Suppressor macrophage treated with lipopolysaccharide for 4 hours (primary cell): ENCODE data around the gene DHX35.

Source experiments
- DNase-seq: peaks from one replicate; pipeline ENCODE4 v3.0.0-alpha.2; 2020

Gene DHX35

DNA sequence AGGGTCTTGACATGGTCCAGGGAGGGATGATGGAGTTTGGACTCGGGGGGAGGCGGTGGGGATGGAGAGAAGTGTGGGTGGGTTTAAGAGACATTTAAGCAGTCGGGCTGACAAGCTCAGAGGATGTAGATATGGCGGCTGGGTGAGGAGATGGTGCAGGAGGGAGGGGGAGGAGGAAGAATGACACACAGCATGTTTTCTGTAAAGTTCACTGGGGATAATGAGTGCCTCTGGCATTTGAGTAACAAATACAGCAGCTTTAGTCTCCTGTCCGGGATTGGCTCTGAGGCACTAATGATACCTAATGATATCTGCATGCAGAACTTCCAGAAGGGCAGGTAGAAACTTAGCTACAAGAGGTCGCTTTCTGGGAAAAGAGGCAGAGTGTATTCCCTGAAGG is 107.8 kb downstream of the DHX35 start:
- DNase-seq = no peak

DNA sequence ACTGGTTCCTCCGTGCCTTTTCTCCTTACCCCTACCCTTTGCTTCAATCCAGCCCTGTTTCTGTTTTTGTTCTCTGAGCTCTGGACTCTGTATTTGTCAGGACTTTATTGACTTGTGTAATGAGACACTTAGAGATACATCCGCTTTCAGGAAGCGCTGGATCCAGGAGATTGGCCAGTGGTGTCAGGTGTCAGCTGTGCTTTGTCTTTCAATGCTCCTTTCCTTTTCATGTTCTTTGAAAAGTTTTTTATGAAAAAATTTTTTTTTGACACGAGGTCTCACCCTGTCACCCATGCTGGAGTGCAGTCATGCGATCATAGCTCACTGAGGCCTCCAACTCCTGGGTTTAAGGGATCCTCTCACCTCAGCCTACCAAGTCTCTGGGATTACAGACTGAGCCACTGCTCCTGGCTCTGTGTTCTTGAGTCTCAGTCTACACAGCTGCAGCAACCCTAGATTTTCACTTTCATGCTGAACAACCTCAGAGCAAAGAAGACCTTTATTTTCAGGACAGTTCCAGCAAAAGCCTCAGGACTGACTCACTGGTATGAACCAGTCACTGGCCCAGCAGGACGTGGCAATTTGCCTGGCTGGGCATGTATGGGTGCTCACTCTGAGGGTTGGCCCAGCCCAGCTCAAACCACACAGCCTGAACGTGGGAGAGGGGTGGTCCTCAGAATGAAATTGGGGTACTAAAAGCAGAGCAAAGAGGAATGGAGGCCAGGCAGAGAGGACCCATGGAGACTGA is 108.5 kb downstream of the DHX35 start:
- DNase-seq = no peak

DNA sequence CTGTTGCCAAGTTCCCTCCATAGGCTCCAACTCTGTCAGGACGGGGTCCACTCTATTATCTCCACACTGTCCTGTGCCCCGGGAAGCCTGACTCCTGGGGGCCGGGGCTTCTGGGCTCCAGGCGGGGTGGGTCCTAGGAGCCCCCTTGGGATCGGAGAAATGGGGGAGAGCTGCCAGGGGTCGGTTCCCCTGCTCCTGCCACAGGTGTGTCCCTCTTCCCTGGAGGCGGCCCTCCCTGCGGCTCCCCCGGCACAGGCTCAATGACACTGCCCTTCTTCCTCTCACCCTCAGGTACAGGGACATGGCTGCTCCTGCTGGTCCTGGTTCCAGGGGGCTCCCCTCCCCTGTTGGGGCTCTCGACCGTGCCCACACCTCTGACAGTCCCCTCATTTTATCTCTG is 110.0 kb downstream of the DHX35 start:
- DNase-seq = no peak

DNA sequence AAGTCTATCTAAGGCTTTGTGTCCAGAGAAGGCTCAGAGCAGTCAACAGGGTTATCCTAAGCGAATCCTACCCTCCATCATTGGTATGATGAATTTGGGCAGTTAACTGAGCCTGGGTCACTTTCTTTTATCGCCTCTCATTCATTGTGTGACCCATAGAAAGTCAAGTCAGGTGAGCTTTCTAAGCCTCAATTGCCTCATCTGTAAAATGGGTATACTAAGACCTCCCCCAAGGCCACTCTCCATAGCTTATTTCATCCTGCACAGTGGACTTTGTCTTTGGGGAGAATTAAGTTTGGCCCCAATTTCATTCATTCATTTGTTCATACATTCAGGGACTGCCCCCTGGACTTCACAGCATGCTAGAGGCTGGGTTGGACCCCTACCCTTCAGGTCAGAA is 110.5 kb downstream of the DHX35 start:
- DNase-seq = no peak

DNA sequence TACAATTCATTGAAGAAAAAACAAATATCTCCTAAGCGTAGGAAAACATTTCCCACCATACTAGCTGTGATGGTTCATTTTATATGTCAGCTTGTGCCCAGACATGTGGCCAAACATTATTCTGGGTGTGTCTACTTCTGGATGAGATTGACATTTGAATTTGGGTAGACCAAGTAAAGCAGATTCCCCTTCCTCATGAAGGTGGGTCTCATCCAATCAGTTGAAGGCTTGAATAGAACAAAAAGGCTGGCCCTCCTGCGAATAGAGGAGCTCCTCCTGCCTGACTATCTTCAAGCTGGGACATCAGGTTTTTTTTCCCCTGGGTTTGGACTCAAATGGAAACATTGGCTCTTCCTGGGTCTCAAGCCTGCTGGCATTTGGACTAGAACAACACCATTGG is 113.6 kb downstream of the DHX35 start:
- no peak for DNase-seq

DNA sequence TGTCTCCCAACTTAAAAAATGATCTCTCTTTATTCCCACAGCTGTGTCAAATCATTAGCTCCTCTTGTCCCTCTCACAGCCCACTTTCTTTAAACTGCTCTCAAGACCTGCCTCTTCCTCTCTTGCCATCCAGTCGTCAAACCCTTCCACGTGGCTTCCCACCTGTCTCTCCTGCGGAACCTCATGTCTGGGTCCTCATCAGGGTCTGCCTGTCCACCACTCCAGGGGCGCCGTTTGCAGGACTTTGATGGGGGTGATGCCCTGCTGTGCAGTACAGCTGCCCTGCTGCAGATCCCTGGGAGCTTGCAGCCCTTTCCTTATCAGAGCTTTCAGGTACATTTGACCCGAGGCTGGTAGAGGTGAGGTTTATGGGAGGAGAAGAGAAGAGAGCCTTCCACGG is 114.8 kb downstream of the DHX35 start:
- DNase-seq = no peak

DNA sequence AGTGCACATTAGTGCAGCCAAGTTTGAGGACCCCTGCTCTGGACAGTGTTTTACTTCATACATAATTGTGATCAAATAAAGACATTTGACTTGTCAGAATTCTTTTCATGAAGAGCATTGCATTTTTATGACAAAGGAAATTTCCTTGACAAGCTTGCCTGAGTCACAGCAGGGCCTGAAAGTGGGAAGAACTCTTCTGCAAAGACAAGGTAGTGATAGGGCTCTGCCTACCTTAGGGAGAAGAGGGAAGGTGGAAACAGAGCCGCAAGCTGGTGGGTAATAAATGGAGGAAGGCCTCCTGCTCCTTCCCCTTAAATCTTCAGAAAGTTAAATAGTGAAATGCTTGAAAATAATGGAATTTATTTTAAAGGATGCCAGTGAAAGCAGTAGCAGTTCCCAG is 118.2 kb downstream of the DHX35 start:
- no peak for DNase-seq

DNA sequence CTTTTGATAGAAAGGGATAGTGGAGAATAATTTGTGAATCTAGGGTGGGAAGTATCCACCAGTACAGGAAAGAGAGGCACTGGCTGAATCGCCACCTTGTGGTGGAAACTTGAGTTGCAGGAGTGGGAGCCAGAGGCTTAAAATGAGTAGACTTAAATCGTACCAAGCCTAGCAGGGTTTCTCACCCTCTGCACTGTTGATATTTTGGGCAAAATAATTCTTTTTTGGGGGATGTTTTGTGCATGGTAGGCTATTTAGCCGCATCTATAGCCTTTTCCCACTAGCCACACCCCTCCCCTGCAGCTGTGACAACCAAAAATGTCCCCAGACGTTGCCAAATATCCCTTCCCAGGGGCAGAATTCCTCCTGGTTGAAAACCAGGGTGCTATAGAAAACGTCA is 119.1 kb downstream of the DHX35 start:
- DNase-seq = peak; percentile 80

DNA sequence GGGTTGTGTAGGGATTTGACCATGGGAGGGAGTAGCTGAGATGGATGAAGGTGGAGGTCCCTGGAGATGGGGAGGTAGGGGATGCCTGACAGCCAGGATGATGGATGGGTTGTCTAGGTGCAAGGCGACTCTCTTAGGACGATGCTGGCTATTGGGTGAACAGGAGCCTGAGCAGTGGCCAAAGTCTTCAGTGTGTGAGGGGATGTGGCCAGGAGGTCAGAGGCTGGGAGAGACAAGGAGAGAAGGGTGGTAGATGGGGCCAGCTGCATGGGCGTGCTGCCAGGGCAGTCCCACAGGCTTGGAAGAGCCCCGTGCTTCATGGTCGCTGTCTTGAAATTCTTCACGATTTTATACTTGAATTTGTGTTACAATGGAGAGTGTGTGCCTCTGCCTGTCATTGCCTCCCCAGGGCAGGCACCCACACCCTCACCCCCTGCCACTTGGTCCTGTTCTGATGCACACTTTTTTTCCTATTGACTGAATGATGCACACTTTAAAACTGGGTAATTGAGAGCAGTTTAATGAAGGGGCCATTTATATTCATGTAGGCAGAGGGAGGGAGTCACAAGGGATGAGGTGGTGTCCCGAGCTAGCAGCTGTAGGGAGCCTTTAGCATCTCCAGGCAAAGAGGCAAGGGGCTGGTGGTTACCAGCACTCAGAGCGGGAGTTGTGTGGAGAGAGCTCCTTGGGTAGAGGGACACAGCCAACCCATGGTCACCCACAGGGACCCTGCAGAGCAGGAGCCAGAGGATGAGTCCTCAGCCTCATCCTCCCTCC is 120.7 kb downstream of the DHX35 start:
- DNase-seq = no peak

DNA sequence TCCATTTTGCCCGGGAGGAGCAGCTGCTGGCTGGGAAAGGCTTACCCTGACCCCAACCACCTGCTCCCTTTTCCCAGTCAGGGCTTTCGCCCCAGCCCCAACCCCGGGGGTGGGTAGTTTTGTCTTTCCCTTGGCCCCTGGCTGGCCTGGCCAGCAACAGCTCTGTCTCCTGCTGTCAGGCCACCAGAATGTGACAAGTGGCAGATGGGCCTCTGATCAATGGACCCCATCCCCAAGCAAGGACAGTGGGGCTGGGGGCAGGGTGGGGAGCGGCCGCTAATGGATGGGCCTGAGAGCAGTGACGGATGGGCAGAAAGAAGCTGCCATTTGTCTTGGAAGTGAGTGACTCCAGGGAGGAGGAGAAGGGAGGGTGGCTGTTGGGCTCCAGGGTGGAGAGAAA is 121.6 kb downstream of the DHX35 start:
- no peak for DNase-seq

DNA sequence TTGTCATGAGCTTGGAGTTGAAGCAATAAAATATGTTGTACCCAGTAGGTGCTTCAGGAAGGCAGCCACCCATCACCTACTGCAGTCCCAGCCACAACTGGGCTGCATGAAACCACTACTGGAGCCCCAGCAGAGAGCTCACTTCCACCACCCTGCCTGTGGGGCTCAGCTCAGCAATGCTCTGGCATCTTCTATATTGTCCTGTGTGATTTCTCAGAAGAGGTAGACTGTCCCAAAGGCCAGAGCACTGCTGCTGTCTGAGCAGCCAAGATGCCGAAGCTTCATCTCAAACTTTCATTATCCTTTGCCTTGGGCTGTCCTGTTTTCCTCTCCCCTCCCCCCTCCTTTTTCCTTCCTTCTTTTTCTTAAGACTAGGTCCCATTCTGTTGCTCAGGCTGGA is 126.9 kb downstream of the DHX35 start:
- DNase-seq = no peak
